ENCODE results near the gene SLC36A1.
"Not testable (repeated sequence)": the region's sequence is repeated elsewhere in the genome, so short reads cannot be mapped to it uniquely, and the experiment has no call there.

Gene SLC36A1

DNA sequence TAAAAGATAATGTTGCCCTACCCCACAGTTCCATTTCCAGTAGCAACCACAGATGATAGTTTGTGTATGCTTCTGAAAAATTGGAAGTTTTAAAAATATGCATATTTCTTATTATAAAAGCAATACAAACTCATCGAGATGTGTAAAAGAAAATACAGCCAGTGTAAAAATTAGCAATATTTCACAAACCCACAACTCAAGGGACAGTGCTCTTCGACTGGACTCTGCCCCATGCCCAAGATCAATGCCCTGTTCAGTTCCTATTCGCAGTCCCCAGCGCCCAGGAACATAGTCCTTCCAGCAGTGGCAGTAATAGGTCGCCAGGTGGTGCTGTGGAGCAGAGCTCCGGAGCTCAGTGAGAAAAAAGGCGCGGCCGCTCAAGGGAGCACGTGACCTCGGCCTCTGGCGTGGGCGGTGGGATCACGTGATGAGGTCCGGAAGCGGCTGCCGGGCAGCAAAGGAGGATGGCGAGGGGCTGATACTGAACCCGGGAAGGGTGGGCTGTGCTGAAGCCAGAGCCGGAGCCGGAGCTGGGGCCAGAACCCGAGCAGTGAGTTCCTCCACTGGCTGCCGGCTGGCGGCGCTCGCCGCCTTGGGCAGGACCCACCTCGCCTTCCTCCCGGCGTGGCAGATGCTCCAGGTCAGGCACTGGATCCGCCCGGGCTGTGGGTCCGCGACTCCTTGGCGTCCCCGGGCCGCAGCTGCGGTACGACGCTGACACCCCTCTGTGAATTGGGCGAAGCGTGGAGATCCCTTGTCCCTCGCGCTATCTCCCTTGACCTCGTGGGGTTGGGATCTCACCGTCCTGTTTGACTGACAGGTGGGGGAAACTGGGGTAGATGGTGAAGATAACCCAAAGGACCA is at the start of gene SLC36A1:
Gene SLC36A1, plus strand, starts transcription at position 430 of the 864 bp plus-strand sequence. CDS start 11,190 bp downstream, outside the sequence.
- DNase-seq = peak; percentile 75

DNA sequence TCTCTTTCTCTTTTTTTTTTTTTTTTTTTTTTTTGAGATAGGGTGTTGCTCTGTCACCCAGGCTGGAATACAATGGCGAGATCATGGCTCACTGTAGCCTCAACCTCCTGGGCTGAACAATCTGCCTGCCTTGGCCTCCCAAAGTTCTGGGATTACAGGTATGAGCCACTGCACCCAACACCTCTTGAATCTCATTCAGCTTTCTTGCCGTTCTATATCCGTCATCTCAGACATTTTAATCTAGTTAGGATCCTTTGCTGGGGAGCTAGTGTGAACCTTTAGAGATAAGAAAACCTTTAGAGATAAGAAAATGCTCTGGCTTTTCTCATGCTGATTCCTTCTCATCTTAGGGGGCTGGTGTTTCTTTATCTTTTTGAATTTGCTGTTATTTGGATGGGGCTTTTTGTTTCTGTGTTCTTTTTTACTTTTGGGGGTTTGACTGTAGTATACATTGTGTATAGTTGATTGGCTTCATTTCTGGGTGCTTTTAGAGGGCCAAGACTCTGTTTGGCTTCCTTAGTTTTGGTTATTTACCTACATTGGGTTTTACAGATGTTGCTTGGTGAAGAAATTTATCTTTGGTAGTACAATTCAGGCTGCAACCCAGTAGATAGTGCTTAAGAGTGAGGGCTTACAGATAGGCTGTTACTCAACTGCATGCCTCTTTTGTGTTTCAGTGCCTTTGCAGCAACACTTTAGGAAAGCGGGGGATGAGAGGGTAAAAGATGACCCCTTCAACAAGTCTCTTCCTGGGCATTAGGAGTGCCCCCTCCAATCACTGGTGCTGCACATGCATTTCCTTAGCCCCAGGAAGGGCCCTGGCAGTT is 41.9 kb upstream of the SLC36A1 start:
- DNase-seq = no peak

DNA sequence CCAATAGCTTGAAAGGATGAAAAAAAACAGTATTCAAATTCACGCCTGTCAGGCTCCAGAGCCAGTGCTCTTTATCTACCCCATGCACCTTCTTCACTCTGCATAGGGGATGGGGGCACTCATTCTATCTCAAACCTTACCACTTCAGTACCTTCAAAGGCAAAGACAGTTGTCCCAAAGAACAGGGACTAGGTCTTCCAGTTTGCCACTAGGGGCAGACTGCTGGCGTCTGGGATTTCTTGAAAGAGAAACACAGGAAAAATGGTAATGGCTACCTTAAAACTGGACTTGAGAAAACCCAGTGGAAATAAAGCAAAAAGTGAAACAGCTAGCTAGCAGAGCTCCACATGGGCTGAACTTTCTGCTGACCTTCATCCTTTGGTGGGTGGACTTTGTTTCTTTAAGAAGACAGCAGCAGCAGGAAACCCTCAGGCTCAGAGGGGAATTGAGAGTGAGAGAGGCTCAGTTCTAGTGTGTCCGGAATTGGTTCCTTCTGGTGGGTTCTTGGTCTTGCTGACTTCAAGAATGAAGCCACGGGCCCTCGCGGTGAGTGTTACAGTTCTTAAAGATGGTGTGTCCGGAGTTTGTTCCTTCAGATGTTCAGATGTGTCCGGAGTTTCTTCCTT is 41.0 kb upstream of the SLC36A1 start:
- no peak for DNase-seq

DNA sequence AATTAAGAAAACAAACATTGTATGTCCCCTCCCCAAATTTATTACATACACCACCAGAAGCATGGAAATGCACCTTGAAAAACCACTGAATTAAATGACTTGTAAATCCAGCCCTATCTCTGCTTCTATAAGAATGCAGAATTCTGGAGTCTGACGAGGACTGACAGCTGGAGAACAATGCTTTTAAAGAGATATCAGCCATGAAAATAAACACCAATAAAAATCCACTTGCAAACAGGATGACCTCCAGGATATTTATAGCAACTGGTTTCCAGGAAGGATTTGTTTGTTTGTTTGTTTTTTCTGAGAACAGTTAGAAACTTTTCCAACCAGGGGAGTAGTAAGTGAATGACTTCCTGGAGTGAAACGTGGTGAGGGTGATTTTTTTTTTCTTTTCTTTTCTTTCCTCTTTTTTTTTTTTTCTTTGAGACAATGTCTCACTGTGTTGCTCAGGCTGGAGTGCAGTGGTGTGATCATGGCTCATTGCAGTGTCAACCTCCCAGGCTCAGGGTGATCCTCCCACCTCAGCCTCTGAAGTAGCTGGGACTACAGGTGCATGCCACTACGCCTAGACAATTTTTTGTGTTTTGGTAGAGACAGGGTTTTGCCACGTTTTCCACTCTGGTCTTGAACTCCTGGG is 38.7 kb upstream of the SLC36A1 start:
- no peak for DNase-seq

DNA sequence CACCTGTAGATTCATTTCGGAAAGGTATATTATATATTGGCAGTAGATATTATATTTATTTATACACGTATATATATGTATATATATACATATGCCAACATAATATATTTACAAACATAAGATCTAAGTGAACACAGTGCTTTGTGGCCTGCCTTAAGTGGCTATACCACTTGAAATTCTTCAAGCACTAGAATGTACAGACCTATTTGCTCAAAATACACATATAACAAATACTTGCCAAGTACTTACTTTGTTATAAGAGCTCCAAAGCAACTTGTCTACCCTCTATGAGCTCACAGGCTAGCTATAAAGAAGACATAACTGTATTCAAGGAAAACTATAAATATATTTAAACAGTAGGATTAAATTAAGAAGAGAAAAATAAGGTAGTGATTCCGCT is 33.6 kb upstream of the SLC36A1 start:
- no peak for DNase-seq

- DNase-seq = no peak
Observed at GRCh38 chr5:151414536-151414935, 32.9 kb upstream of the SLC36A1 start.

- DNase-seq = no peak
Observed at GRCh38 chr5:151417712-151418111, 29.7 kb upstream of the SLC36A1 start.

DNA sequence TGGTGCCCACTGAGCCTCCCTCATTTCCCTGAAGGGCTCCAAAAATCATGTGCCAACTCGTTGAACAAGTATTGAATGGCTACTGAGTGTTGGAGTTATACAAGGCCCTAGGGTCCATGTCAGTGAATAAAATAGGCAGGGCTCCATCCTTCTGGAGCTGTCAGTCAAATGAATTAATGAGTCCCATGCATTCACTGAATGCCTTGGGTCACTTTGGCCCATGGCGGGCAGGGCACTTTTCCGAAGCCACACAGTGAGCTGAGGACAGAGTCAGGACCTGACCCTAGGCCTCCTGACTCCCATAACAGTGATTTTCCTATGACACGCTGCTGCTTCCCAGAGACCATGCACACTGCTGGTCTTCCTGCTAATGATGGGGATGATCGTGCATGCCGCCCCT is 27.3 kb upstream of the SLC36A1 start:
- DNase-seq = no peak

DNA sequence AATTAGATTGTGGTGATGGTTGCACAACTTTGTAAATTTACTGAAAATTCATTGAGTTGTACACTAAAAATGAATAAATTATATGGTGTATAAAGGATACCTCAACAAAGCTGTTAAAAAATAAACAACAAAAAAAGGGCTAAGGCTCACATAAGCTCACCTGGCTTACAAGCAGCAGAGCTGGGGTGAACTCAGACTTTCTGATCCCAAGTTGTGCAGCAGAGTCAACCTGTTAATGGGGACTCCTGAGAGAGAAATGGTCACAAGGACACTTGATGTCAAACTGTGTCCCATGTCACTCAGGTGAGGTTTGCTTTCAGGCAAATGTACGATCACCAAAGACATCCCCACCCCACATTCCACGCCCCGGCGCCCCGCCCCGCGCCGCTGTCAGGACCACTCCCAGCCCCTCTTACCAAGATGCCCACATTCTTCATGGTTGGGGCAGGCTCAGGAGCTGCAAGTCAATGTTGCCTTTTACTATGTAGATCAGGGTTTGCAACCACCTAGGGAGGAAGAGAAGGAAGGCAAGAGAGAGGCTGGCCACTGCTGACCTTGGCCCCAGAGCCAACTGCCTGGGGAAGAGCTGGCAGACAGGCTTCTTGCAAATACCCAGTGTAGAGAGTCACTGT is 22.4 kb upstream of the SLC36A1 start:
- DNase-seq = no peak

DNA sequence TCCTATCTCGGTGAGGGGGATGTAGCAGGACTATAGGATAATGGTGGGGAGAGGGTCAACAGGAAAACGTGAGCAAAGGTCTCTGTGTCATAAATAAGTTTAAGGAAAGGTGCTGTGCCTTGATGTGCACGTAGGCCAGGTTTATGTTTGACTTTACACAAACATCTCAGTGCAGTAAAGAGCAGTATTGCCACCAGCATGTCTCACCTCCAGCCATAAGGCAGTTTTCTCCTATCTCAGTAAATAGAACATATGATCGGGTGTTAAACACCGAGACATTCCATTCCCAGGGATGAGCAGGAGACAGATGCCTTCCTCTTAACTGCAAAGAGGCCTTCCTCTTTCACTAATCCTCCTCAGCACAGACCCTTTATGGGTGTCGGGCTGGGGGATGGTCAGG is 21.1 kb upstream of the SLC36A1 start:
- DNase-seq = not testable (repeated sequence)

DNA sequence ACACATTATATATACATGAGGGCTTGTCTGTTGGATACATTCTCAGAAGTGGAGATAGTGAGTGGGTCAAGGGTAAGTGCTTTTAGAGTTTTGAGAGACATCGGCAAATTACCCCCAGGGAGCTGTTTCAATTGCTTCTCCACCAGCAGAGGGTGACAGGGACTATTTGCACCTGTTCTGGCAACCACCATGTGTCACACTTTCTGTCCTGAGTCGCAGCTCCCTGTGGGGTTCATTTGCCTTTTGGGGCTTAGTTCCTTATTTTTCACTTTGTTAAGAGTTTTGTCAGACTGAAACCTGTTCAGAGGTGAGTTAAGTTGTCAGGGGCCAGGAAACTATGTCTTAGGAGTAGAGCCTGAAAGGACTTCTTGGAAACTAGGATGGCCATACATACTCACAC is 20.1 kb upstream of the SLC36A1 start:
- DNase-seq = no peak

DNA sequence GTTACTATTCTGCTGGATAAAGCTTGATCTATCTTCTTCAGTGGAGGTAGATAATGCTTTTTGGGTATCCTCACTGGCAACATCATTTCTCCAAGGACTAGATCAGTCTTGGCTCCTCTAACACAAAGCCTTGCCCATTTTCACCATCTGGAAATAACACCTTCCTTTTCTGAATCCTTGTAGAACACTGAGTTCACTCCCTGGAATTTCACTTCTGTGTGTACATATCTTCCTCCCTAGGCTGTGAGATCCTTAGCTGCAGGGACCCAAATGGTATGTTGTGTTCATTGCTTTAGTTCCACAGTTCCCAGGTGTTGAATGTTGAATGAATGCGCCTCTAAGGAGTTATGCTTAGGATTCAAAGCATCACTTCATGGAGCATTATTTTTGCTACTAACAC is 16.7 kb upstream of the SLC36A1 start:
- DNase-seq = no peak

GRCh38 chr5:151431666-151432065 is 15.7 kb upstream of the SLC36A1 start:
- DNase-seq = no peak

GRCh38 chr5:151432210-151432609 is 15.2 kb upstream of the SLC36A1 start:
- DNase-seq = no peak

GRCh38 chr5:151434570-151435237 is 12.7 kb upstream of the SLC36A1 start:
- no peak for DNase-seq

GRCh38 chr5:151448038-151448985 is 909 bp downstream of the SLC36A1 start:
- peak; percentile 44 for DNase-seq

DNA sequence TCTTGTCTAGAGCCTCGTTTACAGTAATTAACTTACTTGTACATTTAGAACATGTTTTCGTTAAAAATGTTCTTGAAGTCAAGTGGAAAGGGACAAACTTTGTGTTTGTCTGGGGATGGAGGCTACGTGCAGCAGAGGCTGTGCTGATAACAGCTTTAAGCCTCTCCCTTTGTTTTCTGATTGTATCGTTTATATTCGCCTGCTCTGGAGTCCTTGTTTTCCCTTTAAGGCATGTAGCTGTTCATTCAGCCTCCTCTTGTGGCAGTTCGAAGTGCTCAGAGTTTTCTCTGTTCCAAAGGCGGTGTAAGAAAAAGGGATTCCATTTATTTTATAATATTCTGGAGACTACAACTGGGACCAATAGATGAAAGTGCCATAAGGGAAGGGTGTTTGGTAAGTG is 1.9 kb downstream of the SLC36A1 start:
- DNase-seq = no peak

DNA sequence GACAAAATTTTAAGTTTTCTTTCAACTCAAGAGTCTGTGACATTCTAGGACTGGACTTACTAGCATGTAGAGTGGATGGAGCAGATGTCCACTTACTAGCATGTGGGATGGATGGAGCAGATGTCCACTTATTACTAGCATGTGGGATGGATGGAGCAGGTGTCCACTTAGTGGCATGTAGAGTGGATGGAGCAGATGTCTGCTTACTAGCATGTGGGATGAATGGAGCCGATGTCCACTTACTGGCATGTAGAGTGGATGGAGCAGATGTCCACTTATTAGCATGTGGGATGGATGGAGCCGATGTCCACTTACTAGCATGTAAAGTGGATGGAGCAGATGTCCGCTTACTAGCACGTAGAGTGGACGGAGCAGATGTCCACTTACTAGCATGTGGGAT is 2.4 kb downstream of the SLC36A1 start:
- DNase-seq = no peak

- DNase-seq = no peak
Observed at GRCh38 chr5:151450605-151451004, 3.2 kb downstream of the SLC36A1 start.

DNA sequence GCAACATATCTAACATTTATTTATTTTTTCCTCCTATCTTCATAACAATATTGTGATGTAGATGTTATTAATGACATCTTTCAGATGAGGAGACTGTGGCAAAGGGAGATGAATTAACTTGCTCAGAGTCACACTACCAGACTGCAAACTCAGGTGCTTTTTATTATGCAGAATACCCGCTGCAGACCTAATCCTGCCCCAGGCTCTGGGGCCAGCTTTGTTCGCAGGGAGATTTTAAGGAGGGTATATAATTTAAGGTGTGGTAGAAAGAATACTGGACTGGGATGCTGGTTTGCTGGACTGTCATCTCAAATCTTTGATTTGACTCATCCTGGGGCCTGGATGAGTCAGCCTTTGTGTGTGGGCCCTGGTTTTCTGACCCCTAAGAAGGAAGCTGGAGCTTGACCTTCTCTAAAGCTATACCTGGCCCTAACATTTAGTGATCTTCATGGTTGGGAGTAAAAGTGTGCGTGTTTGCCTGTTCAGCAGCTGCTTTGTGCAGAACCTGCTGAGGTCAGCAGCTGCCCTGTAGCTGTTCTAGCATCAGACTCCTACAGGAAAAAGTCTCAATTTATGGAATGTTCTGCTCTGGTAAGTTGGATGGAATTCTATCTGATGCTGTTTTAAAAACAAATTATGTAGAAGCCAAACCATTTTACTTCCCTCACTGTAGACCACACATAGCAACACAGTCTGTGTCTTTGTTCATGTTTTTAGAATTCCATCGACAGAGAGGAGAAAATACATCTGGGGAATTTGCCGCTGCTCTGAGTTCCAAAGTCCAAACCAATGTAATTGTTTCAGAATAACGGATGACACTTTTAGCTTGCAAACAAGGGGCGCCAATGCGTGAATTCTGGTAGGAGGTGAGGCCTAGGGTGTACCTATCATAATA is 4.5 kb downstream of the SLC36A1 start:
- DNase-seq = no peak

Measured in NCI-H748 treated with DMSO at 0.1 percent for 48 hours (cell line).